Fibroblast of lung (primary cell): ENCODE measurements around the gene FADS2.

Experiments
- EZH2 ChIP-seq: IDR thresholded peaks from 2 replicates; pipeline ENCODE4 v1.5.1; 2012; ENCODE audit warnings: low read length, control low read depth, mild to moderate bottlenecking; ENCODE audit errors: missing control alignments
- TF ChIP-seq, protein P1 (sequence below), 2 donors: IDR thresholded peaks in 1 of 2; conservative IDR thresholded peaks in 1 of 2; 1 replicate in 1 of 2; 2 replicates in 1 of 2; pipeline ENCODE4 v1.5.1; 2011 to 2012; ENCODE audit warnings: low read length in 2 of 2, control low read depth in 1 of 2, inconsistent platforms in 1 of 2, low read depth in 1 of 2, mild to moderate bottlenecking in 1 of 2

DNA sequence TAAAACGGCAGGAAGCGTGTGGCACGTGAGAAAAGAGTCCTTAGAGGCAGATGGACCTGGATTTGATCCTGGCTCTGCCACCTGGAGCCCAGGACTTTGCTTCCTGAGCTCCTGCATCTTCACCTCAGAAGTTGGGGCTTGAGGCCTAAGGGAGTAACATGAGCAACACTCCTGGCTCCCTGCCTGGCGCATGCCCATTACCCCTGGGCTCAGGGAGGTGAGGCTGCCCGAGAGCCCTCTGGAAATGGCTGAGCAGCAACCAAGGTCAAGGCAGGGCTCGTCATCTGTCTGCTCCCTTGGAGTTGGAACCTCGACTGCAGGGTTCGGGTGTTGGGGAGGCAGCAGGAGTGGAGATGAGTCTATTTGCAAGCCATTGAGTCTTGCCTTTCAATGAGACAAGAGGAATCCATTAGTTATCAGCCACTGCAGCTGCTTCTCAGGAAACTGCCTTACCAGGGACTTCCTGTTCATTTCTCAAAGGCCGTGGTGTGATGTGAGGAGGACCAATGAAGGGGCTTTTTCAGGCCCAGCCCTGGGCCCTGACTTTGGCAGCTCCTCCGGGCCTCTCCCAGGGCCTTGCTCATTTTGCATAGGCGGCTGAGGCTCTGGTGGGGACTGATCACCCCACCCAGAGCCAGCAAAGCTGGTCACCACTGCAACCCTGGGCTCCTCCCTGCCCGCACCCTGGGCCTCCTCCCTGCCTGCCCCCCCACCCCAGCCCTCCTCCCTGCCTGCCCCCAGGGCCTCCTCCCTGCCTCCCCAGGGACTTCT lies 6.4 kb downstream of the FADS2 start:
- TF ChIP-seq, protein P1, sequence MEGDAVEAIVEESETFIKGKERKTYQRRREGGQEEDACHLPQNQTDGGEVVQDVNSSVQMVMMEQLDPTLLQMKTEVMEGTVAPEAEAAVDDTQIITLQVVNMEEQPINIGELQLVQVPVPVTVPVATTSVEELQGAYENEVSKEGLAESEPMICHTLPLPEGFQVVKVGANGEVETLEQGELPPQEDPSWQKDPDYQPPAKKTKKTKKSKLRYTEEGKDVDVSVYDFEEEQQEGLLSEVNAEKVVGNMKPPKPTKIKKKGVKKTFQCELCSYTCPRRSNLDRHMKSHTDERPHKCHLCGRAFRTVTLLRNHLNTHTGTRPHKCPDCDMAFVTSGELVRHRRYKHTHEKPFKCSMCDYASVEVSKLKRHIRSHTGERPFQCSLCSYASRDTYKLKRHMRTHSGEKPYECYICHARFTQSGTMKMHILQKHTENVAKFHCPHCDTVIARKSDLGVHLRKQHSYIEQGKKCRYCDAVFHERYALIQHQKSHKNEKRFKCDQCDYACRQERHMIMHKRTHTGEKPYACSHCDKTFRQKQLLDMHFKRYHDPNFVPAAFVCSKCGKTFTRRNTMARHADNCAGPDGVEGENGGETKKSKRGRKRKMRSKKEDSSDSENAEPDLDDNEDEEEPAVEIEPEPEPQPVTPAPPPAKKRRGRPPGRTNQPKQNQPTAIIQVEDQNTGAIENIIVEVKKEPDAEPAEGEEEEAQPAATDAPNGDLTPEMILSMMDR (conservative IDR thresholded peaks at IDR 0.05 in 1 of 2, IDR thresholded peaks at IDR 0.05 in 1 of 2; ENCODE audit: low read depth in 1 of 2, low read length in 2 of 2), result no peak
- TF ChIP-seq EZH2, result no peak
